T47D (cell line): ENCODE results near the gene RCC2.

Experiments
- DNase-seq, 2 experiments: peaks; one replicate each; pipeline versions ENCODE4 v3.0.0 to v3.0.0-alpha.2; 2011 to 2012; ENCODE audit warnings: low read depth in 1 of 2, low spot score in 1 of 2
- JUND ChIP-seq: IDR thresholded peaks from 2 replicates; pipeline ENCODE4 v1.6.1; 2012; ENCODE audit warnings: low read depth
- in situ Hi-C: cut with HindIII; loops from 2 replicates; pipeline ENCODE4 v1.10.0; 2016; ENCODE audit warnings: low sequenced_read_pairs, low pct_unique_long_range_greater_than_20kb

Gene RCC2

DNA sequence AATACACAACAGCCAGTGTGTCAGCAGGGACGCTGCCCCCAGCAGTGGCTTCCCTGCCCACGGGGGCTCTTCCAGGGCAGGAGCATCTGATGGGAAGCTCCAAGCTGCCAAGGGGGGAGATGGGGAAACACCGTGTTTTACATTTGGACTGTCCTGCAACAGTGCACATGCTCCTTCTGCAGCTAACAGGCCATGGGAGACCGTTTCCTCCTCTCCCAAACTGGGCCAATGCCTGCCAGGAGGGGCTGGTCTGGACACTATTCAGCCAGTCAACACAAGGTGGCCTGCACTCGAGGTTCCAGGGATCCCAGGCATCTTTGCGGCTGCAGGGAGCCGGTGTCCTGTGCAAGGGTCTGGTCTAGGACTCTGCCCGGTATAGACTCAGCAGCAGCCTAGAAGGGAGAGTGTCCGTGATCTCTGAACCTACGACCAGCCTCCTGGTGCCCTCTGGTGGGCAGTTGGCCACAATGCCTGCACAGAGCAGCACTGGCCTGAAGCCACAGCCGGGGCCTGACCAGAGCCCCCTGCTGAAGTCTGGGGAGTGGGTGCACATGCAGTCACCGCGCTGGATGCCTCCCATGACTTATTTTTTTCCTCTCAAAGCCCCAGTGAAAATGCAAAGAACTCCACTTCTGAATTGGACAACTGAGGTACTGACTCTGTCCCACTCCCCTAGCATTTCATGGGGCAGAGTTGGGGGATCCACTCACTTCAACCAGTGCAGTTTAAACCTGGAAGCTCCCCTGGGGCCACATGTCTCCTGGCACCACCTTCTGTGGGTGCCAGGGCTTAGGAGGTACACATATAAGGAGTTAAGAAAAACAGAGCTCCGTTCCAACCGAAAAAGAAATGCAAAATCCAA is 33.3 kb downstream of the RCC2 start:
- in situ Hi-C loops, result no loop called here
- peak; percentile 68 to 80 for DNase-seq
- no peak for TF ChIP-seq JUND

DNA sequence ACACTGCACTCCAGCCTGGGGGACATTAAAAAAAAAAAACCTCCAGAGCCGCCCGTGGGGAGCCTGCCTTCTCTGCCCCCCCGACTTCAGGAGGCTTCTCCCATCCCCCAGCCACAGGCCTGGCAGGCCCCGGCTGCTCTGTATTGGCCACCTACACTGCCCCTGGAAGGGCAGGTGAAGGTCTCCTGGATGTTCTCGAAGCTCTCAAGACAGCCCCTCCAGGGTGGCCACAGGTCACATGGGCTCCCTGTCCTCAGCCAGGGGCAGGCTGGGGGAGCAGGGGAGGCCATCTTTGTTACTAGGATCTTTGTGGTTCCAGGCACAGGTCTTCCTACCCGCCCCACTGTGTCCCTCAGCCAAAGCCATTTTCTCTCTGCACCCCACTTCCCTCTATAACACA is 34.7 kb downstream of the RCC2 start:
- in situ Hi-C loops, result no loop called here
- TF ChIP-seq JUND, result no peak
- DNase-seq, result no peak

DNA sequence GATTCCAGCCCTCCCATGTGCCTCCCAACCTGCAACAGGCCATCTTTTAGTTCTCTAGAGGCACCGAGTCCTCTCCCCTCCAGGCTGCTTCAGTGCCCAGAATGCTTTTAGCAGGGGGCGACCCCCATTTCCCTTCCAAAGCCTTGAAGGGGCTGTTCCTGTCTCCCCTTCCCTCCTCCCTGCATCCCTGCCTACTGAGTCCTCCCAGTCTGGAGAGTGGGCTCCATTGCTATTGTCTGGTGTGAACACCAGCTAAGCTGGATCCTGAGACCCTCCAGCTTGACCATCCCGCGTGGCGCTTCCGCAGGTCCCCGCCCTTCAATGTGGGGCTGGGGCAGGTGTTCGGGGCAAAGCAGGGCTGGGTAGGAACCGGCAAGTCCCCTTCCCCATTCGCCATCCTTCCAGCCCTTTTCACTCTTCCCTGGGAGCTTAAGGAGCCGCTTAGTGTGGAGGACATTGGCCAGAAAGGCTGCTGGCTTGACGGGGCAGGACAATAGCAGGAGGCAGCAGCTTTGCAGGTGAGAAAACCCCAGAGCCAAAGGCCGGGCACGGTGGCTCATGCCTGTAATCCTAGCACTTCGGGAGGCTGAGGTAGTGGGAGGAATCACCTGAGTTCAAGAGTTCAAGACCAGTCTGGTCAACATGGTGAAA is 35.3 kb downstream of the RCC2 start:
- DNase-seq, result no peak
- in situ Hi-C loops, result no loop called here
- TF ChIP-seq JUND, result no peak

DNA sequence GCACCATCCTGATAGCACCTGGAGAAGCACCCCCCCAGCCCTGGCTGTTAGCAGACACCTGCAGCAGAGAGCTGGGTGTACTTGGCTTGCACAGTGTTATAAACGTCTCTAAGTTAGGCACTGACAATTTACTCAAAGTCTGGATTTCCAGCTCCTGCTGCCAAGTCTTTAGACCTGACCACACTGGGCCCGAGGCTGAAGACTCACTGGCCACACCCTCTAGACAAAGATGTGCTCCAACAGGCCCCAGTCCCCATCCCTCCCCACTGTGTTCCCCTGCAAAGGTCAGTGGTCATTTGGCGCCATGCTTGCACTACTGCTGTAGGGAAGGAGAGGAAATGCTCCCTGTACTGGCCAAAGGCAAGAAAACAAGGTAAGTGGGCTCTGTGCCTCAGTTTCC is 36.4 kb downstream of the RCC2 start:
- peak; percentile 48 to 92 for DNase-seq
- in situ Hi-C loops, result no loop called here
- no peak for TF ChIP-seq JUND

DNA sequence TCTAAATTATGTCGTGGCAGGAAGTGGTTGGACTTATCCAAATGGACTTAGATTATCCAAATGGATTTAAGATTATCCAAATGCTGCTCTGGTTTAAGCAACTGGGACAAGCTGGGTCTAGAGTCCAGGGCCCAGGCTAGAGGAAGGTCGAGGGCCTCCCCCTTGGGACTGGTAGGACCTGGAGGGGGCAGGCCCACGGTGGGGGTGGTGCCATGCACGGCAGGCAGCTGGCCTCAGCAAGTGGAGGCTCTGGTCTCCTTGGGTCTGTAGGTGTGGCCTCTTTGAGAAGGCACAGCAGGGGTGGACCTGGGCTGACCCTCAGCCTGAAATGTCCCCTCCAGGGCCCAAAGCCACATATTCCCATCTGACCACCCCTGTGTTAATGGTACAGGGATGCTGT is 37.6 kb downstream of the RCC2 start:
- in situ Hi-C loops, result no loop called here
- TF ChIP-seq JUND, result no peak
- DNase-seq, result no peak

DNA sequence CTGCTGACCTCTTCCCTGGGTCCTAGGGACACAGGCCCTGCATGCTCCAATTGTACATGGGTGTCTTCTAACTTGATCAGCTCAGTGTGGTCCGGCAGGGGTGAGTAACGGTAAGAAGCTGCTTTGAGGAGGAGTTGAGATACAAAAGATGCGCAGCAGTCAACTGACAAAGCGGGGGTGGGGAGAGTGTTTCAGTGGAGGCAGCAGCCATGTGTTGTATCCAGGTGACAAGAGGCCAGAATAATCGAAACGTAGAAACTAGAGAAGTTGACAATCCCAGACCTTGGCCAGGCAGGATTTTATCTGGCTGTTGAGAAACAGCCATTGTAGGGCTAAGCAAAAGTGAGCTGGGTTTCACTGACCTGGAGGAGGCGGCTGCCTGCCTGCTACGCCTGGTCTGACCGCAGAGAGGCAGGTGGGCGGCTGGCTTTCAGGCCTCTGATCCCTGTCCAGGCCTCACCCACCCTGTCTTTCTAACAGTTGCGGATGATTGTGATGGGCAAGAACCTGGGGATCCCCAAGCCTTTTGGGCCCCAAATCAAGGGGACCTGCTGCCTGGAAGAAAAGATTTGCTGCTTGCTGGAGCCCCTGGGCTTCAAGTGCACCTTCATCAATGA is 38.6 kb downstream of the RCC2 start:
- in situ Hi-C loops, result no loop called here
- TF ChIP-seq JUND, result no peak
- DNase-seq, result no peak

DNA sequence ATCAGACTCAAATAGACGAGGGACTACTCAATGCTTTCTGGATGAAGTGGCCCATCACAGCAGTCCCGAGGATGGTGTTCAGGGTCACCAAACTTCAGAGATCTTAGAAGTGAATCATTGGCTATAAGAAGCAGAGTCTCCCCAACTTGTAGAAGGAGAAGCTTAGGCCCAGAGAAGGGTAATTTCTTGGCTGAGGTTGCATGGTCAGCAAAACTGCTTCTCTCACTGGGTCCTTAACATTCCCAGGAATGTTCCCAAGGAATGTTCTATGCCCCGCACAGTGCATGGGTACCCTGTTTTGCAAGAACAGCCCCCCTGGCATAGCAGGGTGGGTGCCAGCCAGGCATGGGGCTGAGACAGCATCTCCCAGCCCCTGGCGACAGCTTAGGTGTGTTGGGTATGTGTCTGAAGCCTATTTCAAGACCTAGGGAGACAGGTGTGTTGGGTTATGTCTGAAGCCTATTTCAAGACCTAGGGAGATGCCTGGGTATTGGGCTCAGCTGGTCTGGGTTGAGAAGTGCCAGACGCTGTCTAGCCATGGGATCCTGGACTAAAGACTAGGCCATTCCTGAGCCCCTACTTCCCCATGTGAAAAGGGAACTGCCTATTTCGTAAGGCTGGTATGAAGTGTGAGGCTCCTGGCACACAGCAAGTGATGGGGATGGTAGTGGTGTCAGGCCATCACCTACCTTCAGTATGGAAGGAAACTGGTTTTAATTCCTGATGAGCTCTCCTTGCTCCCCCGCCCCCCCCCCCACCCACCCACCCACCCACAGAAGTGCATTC is 41.4 kb downstream of the RCC2 start:
- TF ChIP-seq JUND, result no peak
- no peak for DNase-seq
- in situ Hi-C loops, result no loop called here

DNA sequence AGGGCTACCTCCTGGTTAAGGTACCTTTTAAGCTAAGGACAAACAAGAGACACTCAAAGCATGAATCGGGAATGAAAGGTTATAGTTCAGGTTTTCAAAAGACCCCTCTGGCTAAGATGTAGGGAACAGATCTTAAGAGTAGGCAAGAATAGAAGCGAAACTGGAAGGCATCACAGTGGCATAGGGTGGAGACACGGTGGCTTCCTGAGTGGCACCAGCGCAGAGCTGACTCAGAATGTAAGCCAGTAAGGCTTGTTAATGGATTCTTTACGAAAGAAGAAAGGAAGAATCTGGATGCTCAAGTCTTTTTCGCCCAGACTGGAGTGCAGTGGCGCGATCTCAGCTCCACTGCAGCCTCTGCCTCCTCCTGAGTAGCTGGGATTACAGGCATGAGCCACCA is 46.2 kb downstream of the RCC2 start:
- in situ Hi-C loops, result no loop called here
- TF ChIP-seq JUND, result no peak
- no peak for DNase-seq

DNA sequence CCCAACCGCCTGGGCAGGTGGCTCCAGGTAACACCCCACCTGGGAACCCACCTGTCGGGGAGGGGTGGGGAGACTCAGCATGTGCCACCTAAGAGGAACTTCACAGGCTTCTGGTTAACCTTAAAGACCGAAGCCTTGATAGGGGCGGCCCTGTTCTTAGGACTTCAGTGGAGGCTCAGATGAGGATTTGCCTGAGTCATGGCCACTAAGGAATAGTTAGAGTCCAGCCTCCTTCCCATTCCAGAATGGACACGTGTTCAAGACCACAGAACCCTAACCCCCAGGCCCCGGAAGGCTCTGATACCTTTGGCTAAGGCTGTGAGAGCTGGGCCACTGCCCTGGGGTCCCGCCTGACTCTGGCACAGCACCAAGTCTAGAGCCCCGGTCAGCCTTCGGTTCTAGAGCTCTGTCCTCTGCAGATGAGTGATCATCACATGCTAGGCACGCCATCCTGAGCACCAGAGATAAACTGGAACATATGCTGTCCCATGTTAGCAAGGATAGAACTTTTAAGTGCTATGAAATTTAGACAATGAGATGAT is 47.2 kb downstream of the RCC2 start:
- in situ Hi-C loops, result no loop called here
- DNase-seq, result no peak
- TF ChIP-seq JUND, result no peak

DNA sequence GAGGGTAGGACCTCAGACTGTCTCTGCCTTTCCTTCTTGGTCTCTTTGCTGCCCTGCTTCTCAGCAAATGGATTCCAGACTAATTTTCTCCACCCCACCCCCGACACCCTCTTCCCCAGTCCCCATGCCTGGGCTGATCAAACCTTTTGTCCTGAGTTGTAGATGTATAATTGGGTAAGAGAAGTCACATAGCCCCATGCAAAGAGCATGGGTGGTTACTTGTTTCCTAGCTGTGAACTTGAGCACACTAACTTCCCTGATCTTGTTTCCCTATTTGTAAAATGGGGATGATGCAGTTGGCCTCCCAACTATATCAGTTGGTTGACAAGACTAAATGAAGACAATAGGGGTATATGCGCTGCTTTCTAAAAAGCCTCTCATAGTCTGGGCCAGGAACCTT is 58.3 kb downstream of the RCC2 start:
- no peak for DNase-seq
- in situ Hi-C loops, result no loop called here
- TF ChIP-seq JUND, result no peak

DNA sequence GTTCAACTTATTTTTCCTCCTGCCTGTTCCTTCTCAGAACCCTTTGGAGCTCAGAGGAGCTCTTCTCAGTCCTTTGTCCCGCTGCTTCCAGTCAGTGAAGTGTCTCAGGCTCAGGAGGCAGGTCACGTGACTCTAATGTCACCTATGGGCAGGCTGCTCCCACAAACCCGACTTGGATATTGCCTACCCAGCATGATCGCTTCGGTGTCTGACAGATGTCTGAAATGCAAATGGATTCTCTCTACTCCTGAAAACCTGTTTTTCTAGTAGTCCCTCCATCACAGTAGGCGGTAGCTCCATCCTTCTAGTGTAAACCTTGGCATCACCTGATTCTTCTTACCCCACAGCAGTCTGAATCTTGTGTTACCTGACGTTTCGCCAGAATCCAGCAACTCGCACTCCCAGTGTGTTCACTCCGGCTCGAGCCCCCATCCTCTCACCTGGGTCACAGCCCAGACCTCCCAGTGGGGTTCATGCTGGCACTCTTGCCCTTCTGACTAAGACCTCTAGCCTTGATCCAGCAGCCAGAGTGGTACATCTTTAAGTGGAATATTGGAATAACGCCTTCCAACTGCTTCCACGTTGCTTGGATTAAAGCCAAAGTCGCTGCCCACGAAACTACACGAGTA is 62.0 kb downstream of the RCC2 start:
- TF ChIP-seq JUND, result no peak
- peak; percentile 33 to 73 for DNase-seq
- in situ Hi-C loops, result no loop called here

DNA sequence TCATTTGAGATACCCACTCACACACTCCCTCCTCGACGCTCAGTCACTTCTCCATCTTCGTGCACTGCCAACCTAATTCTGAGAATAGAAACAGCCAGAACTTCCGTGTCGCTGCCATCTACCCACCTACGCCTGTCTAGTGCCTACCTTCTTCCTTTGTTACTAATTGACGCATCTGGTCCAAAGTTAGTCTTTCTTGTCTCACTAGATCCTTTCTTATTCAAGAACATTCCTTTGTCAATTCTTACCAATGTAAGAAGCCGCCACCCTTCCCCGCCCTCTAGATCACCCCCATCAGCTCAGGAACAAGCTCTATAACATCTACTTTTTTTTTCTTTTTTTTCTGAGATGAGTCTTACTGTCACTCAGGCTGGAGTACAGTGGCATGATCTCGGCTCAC is 63.8 kb downstream of the RCC2 start:
- TF ChIP-seq JUND, result no peak
- DNase-seq, result no peak
- in situ Hi-C loops, result no loop called here
